Common myeloid progenitor, CD34-positive (primary cell): ENCODE data around the gene CACNA1A.

ENCODE experiments used
- CTCF ChIA-PET: fragments of 350-600 bp; sonication (Branson Sonifier 250); formaldehyde crosslinking; loops from one replicate; lab custom pipeline; 2021; ENCODE audit warnings: antibody characterized with exemption; lab: Charles Lee
- POLR2A ChIA-PET: fragments of 350-600 bp; sonication (Branson Sonifier 250); formaldehyde crosslinking; loops from one replicate; lab custom pipeline; 2021; ENCODE audit warnings: antibody characterized with exemption; lab: Charles Lee
- DNase-seq, 3 donors: peaks; one replicate each; pipeline versions ENCODE4 v3.0.0 to v3.0.0-alpha.2; 2013
- H3K27ac ChIP-seq, 2 experiments: 1 replicate in 1 of 2; 2 replicates in 1 of 2; pipeline ENCODE4 v1.7.0; 2013; ENCODE audit warnings: inconsistent platforms in 2 of 2, low read length in 2 of 2, mild to moderate bottlenecking in 2 of 2, low read depth in 1 of 2, moderate library complexity in 1 of 2; ENCODE audit not compliant: severe bottlenecking in 2 of 2, insufficient read depth in 1 of 2, poor library complexity in 1 of 2
- H3K27me3 ChIP-seq, 5 experiments: replicated peaks in 2 of 5; 1 replicate in 3 of 5; 2 replicates in 2 of 5; pipeline versions ENCODE4 v1.6.1 to v1.7.0; 2013; ENCODE audit warnings: low read length in 4 of 5, mild to moderate bottlenecking in 2 of 5, moderate library complexity in 2 of 5, inconsistent platforms in 1 of 5; ENCODE audit not compliant: insufficient read depth in 5 of 5, control insufficient read depth in 4 of 5
- H3K36me3 ChIP-seq, 4 experiments: 1 replicate in 2 of 4; 2 replicates in 2 of 4; pipeline versions ENCODE4 v1.6.1 to v1.7.0; 2013; ENCODE audit warnings: low read length in 3 of 4, control low read depth in 1 of 4, mild to moderate bottlenecking in 1 of 4; ENCODE audit not compliant: control insufficient read depth in 4 of 4, insufficient read depth in 4 of 4
- H3K4me1 ChIP-seq, 4 experiments: 1 replicate in 3 of 4; 2 replicates in 1 of 4; pipeline versions ENCODE4 v1.6.1 to v1.7.1; 2013; ENCODE audit warnings: low read length in 3 of 4, mild to moderate bottlenecking in 3 of 4, control low read depth in 1 of 4, inconsistent platforms in 1 of 4, moderate library complexity in 1 of 4; ENCODE audit not compliant: control insufficient read depth in 4 of 4, insufficient read depth in 4 of 4; ENCODE audit errors: control extremely low read depth in 1 of 4
- H3K4me3 ChIP-seq, 7 experiments: 1 replicate in 4 of 7; 2 replicates in 3 of 7; pipeline versions ENCODE4 v1.5.1 to v1.7.0; 2013; ENCODE audit warnings: mild to moderate bottlenecking in 7 of 7, low read length in 6 of 7, moderate library complexity in 6 of 7, inconsistent platforms in 2 of 7, low read depth in 2 of 7, control low read depth in 1 of 7; ENCODE audit not compliant: insufficient read depth in 4 of 7, control insufficient read depth in 1 of 7; ENCODE audit errors: extremely low read depth in 1 of 7
- H3K9me3 ChIP-seq, 5 experiments: 1 replicate in 4 of 5; 2 replicates in 1 of 5; pipeline versions ENCODE4 v1.6.1 to v1.7.1; 2013; ENCODE audit warnings: low read length in 4 of 5, mild to moderate bottlenecking in 2 of 5, inconsistent platforms in 1 of 5, low read depth in 1 of 5, moderate library complexity in 1 of 5; ENCODE audit not compliant: control insufficient read depth in 4 of 5, insufficient read depth in 2 of 5; ENCODE audit errors: control extremely low read depth in 1 of 5
- WGBS: methylation state at CpG from one replicate; pipeline ENCODE4 v1.1.5; 2013; ENCODE audit not compliant: insufficient coverage; 5-methylcytosine and 5-hydroxymethylcytosine counted together

CACNA1A gene

GRCh38 chr19:13229246-13229645, 277.0 kb downstream of the CACNA1A start:
- DNase-seq: no peak
- H3K4me3 ChIP-seq: no peak overlapping the region
- 98% methylated on average over 7 of the region's 7 CpGs for WGBS
- peaks cover 0 to 7% (median 2%) of the 10 kb centered on the region in 4 experiments for H3K4me1 ChIP-seq
- CTCF ChIA-PET: no interaction called here
- H3K9me3 ChIP-seq: no peaks in the 10 kb centered on the region
- POLR2A ChIA-PET: no interaction called here
- H3K27ac ChIP-seq: no peak overlapping the region
- H3K27me3 ChIP-seq: peaks cover 0 to 4% (median 0%) of the 10 kb centered on the region in 5 experiments
- no peaks in the 10 kb centered on the region for H3K36me3 ChIP-seq

DNA sequence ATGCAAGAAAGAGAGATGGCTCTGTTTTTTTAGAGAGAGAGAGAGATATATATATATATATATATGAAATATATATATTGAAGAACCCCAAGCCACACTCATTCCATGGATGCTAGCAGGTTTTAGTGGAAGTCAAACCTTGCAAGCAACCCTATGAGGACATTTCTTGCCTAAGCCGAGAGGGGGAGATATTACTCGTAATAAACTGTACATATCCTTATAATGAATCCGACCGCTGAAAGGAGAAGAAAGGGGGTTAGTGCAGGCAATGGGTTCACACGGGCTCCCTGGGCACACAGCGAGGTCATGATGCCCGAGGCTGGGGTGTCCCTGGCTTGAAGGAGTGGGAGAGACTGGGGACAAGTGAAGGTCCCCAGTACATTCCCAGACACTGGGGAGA, 277.7 kb downstream of the CACNA1A start:
- ChIA-PET CTCF (no interaction called here), POLR2A (no interaction called here)
- Histone ChIP-seq H3K27ac (no peak overlapping the region), H3K36me3 (no peaks in the 10 kb centered on the region), H3K27me3 (peaks cover 0 to 4% (median 0%) of the 10 kb centered on the region in 5 experiments), H3K9me3 (no peaks in the 10 kb centered on the region), H3K4me1 (peaks cover 0 to 7% (median 2%) of the 10 kb centered on the region in 4 experiments), H3K4me3 (no peak overlapping the region)
- WGBS: 95% methylated on average over 7 of the region's 7 CpGs
- DNase-seq: no peak

GRCh38 chr19:13226983-13227382, 279.3 kb downstream of the CACNA1A start:
- H3K27me3 ChIP-seq: peaks cover 0 to 4% (median 0%) of the 10 kb centered on the region in 5 experiments
- CTCF ChIA-PET: no interaction called here

GRCh38 chr19:13225973-13226865, 280.1 kb downstream of the CACNA1A start:
- Histone ChIP-seq H3K9me3 (no peaks in the 10 kb centered on the region), H3K36me3 (no peaks in the 10 kb centered on the region), H3K4me1 (peaks cover 0 to under 1% (median 0%) of the 10 kb centered on the region in 4 experiments), H3K4me3 (no peak overlapping the region), H3K27me3 (peaks cover 0 to 4% (median 0%) of the 10 kb centered on the region in 5 experiments), H3K27ac (no peak overlapping the region)
- WGBS: 95% methylated on average over 14 of the region's 26 CpGs
- ChIA-PET POLR2A (no interaction called here), CTCF (no interaction called here)
- no peak for DNase-seq

More at GRCh38 chr19:13226983-13227382, 279.3 kb downstream of the CACNA1A start:
- Histone ChIP-seq H3K36me3 (no peaks in the 10 kb centered on the region), H3K4me1 (peaks cover 0 to 7% (median 2%) of the 10 kb centered on the region in 4 experiments), H3K4me3 (no peak overlapping the region), H3K27ac (no peak overlapping the region), H3K9me3 (no peaks in the 10 kb centered on the region)
- 88% methylated on average over 11 of the region's 14 CpGs for WGBS
- POLR2A ChIA-PET: no interaction called here
- DNase-seq: no peak

- CTCF ChIA-PET: interaction anchor here (1.1 kb wide), 1 partner anchor 23 kb away, joined by 3 read pairs; no protein-coding TSS in a partner anchor
- DNase-seq: no peak
- Histone ChIP-seq H3K36me3 (no peaks in the 10 kb centered on the region), H3K27ac (no peak overlapping the region), H3K4me3 (no peak overlapping the region), H3K4me1 (peaks cover 0 to 2% (median 1%) of the 10 kb centered on the region in 4 experiments), H3K27me3 (peaks cover 0 to 4% (median 0%) of the 10 kb centered on the region in 5 experiments), H3K9me3 (peaks cover 0 to 2% (median 0%) of the 10 kb centered on the region in 5 experiments)
- POLR2A ChIA-PET: no interaction called here
- 81% methylated on average over 9 of the region's 9 CpGs for WGBS
Observed at GRCh38 chr19:13225085-13225484, 281.2 kb downstream of the CACNA1A start.

GRCh38 chr19:13220847-13221246, 285.4 kb downstream of the CACNA1A start:
- CTCF ChIA-PET: no interaction called here
- WGBS: 13% methylated on average over 2 of the region's 2 CpGs
- POLR2A ChIA-PET: no interaction called here

More at GRCh38 chr19:13220847-13221246, 285.4 kb downstream of the CACNA1A start:
- Histone ChIP-seq H3K4me3 (no peak overlapping the region), H3K36me3 (no peaks in the 10 kb centered on the region), H3K27ac (no peak overlapping the region), H3K27me3 (no peaks in the 10 kb centered on the region), H3K4me1 (peaks cover 0 to 2% (median 1%) of the 10 kb centered on the region in 4 experiments), H3K9me3 (peaks cover 0 to 2% (median 0%) of the 10 kb centered on the region in 5 experiments)
- no peak for DNase-seq
